ENCODE results near the gene VMAC.

VMAC gene

GRCh38 chr19:5932146-5932545 is 27.5 kb downstream of the VMAC start:
- H3K27me3 ChIP-seq (ENCODE audit: control insufficient read depth, insufficient read depth, low read length, poor library complexity, severe bottlenecking): no peaks in the 10 kb centered on the region
- no peaks in the 10 kb centered on the region for H3K9me3 ChIP-seq (ENCODE audit: control insufficient read depth, low read length)
- H3K4me1 ChIP-seq (ENCODE audit: control insufficient read depth, insufficient read depth, low read length): peaks cover 3% of the 10 kb centered on the region
- no peak overlapping the region for H3K4me3 ChIP-seq (ENCODE audit: insufficient read depth, low read depth, low read length)
- WGBS, 2 experiments: 95 to 97% methylated on average over 18 of the region's 18 CpGs
- H3K27ac ChIP-seq (ENCODE audit: insufficient read depth, low read depth, low read length, poor library complexity, severe bottlenecking): no peak overlapping the region
- peaks cover 30% of the 10 kb centered on the region for H3K36me3 ChIP-seq (ENCODE audit: control insufficient read depth, insufficient read depth, low read length)

GRCh38 chr19:5932609-5933262 is 28.1 kb downstream of the VMAC start:
- 94% methylated on average over 21 of the region's 21 CpGs for WGBS, 2 experiments

GRCh38 chr19:5933391-5934068 is 28.9 kb downstream of the VMAC start:
- H3K27me3 ChIP-seq (ENCODE audit: control insufficient read depth, insufficient read depth, low read length, poor library complexity, severe bottlenecking): no peaks in the 10 kb centered on the region
- no peak overlapping the region for H3K4me3 ChIP-seq (ENCODE audit: insufficient read depth, low read depth, low read length)
- H3K9me3 ChIP-seq (ENCODE audit: control insufficient read depth, low read length): no peaks in the 10 kb centered on the region
- peaks cover 3% of the 10 kb centered on the region for H3K4me1 ChIP-seq (ENCODE audit: control insufficient read depth, insufficient read depth, low read length)
- peaks cover 18% of the 10 kb centered on the region for H3K36me3 ChIP-seq (ENCODE audit: control insufficient read depth, insufficient read depth, low read length)
- H3K27ac ChIP-seq (ENCODE audit: insufficient read depth, low read depth, low read length, poor library complexity, severe bottlenecking): no peak overlapping the region
- WGBS, 2 experiments: 93% methylated on average over 20 of the region's 20 CpGs

More at GRCh38 chr19:5932609-5933262, 28.1 kb downstream of the VMAC start:
- Histone ChIP-seq H3K4me3 (ENCODE audit: insufficient read depth, low read depth, low read length) (no peak overlapping the region), H3K27ac (ENCODE audit: insufficient read depth, low read depth, low read length, poor library complexity, severe bottlenecking) (no peak overlapping the region), H3K36me3 (ENCODE audit: control insufficient read depth, insufficient read depth, low read length) (peaks cover 24% of the 10 kb centered on the region), H3K4me1 (ENCODE audit: control insufficient read depth, insufficient read depth, low read length) (peaks cover 3% of the 10 kb centered on the region), H3K9me3 (ENCODE audit: control insufficient read depth, low read length) (no peaks in the 10 kb centered on the region), H3K27me3 (ENCODE audit: control insufficient read depth, insufficient read depth, low read length, poor library complexity, severe bottlenecking) (no peaks in the 10 kb centered on the region)

DNA sequence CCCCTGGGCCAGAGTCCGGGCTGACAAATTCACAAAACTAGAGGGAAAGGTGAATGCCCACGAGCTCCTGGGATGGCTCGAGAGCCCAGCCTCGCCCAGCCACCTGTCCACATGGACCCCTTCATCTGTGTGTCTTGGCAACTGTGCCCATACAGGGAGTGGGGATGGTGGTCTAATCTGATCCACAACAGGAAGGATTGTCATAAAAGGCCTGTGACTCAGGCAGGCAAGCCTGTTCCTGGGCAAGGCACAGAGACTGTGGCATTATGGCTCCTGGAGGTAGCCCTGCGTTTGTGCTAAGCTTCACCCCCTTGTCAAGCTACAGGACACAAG is 29.4 kb downstream of the VMAC start:
- WGBS, 2 experiments: 93 to 94% methylated on average over 5 of the region's 5 CpGs
- no peaks in the 10 kb centered on the region for H3K9me3 ChIP-seq (ENCODE audit: control insufficient read depth, low read length)
- H3K27ac ChIP-seq (ENCODE audit: insufficient read depth, low read depth, low read length, poor library complexity, severe bottlenecking): no peak overlapping the region
- H3K36me3 ChIP-seq (ENCODE audit: control insufficient read depth, insufficient read depth, low read length): peaks cover 18% of the 10 kb centered on the region
- no peak overlapping the region for H3K4me3 ChIP-seq (ENCODE audit: insufficient read depth, low read depth, low read length)
- peaks cover 3% of the 10 kb centered on the region for H3K4me1 ChIP-seq (ENCODE audit: control insufficient read depth, insufficient read depth, low read length)
- no peaks in the 10 kb centered on the region for H3K27me3 ChIP-seq (ENCODE audit: control insufficient read depth, insufficient read depth, low read length, poor library complexity, severe bottlenecking)

GRCh38 chr19:5934774-5935472 is 30.3 kb downstream of the VMAC start:
- H3K4me3 ChIP-seq (ENCODE audit: insufficient read depth, low read depth, low read length): no peak overlapping the region
- 93 to 97% methylated on average over 16 of the region's 16 CpGs for whole genome bisulfite sequencing, 2 experiments
- H3K27ac ChIP-seq (ENCODE audit: insufficient read depth, low read depth, low read length, poor library complexity, severe bottlenecking): no peak overlapping the region

DNA sequence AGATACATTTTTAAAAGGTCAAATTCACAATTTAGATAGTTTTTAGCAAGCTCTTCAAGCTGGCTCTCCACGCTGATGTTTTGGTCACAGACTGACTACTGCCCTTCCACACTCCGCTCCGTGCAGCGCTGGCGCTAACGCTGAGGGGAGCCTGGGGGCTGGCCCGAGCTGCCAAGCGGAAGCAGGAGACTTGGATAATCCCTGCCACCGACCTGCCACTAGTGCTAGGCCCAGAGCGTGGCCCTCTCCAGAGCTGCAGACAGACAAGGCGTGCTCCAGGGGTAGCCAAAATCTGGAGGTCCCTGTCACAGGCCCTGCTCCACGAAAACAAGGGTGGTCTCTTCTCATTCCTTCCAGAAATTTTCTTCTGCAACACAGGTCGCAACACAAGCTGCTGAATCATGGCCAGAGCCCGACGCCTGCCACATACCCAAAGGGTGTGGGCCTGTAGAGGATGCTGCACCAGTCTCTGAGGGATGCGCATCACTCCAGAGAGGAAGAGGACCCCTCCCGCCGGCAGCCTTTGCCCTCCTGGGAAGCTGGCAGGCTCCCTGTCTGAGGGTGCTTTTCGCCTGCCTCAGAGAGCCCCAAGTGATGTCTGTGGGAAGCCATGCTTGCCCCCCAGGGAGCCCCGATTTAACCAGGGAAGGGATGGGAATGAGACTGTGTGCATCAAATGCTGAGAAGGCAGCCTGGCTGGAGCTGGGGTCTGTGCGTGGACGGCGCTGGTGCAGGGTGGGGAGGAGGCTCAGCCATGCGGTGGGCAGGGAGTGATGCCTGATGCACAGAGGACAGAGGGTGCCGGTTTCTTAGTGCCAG is 31.0 kb downstream of the VMAC start:
- Histone ChIP-seq H3K27ac (ENCODE audit: insufficient read depth, low read depth, low read length, poor library complexity, severe bottlenecking) (no peak overlapping the region), H3K4me1 (ENCODE audit: control insufficient read depth, insufficient read depth, low read length) (peaks cover 3% of the 10 kb centered on the region), H3K9me3 (ENCODE audit: control insufficient read depth, low read length) (no peaks in the 10 kb centered on the region), H3K27me3 (ENCODE audit: control insufficient read depth, insufficient read depth, low read length, poor library complexity, severe bottlenecking) (no peaks in the 10 kb centered on the region), H3K4me3 (ENCODE audit: insufficient read depth, low read depth, low read length) (no peak overlapping the region), H3K36me3 (ENCODE audit: control insufficient read depth, insufficient read depth, low read length) (peaks cover 17% of the 10 kb centered on the region)
- 95% methylated on average over 25 of the region's 25 CpGs for WGBS, 2 experiments

More at GRCh38 chr19:5934774-5935472, 30.3 kb downstream of the VMAC start:
- peaks cover 3% of the 10 kb centered on the region for H3K4me1 ChIP-seq (ENCODE audit: control insufficient read depth, insufficient read depth, low read length)
- peaks cover 15% of the 10 kb centered on the region for H3K36me3 ChIP-seq (ENCODE audit: control insufficient read depth, insufficient read depth, low read length)
- H3K27me3 ChIP-seq (ENCODE audit: control insufficient read depth, insufficient read depth, low read length, poor library complexity, severe bottlenecking): no peaks in the 10 kb centered on the region
- H3K9me3 ChIP-seq (ENCODE audit: control insufficient read depth, low read length): no peaks in the 10 kb centered on the region

- Histone ChIP-seq H3K9me3 (ENCODE audit: control insufficient read depth, low read length) (no peaks in the 10 kb centered on the region), H3K27me3 (ENCODE audit: control insufficient read depth, insufficient read depth, low read length, poor library complexity, severe bottlenecking) (no peaks in the 10 kb centered on the region), H3K27ac (ENCODE audit: insufficient read depth, low read depth, low read length, poor library complexity, severe bottlenecking) (no peak overlapping the region), H3K4me3 (ENCODE audit: insufficient read depth, low read depth, low read length) (no peak overlapping the region), H3K36me3 (ENCODE audit: control insufficient read depth, insufficient read depth, low read length) (peaks cover 11% of the 10 kb centered on the region), H3K4me1 (ENCODE audit: control insufficient read depth, insufficient read depth, low read length) (peaks cover 3% of the 10 kb centered on the region)
- WGBS, 2 experiments: 97% methylated on average over 9 of the region's 9 CpGs
Measured at GRCh38 chr19:5936292-5936592, 31.6 kb downstream of the VMAC start.

- no peaks in the 10 kb centered on the region for H3K27me3 ChIP-seq (ENCODE audit: control insufficient read depth, insufficient read depth, low read length, poor library complexity, severe bottlenecking)
- no peak overlapping the region for H3K27ac ChIP-seq (ENCODE audit: insufficient read depth, low read depth, low read length, poor library complexity, severe bottlenecking)
- no peak overlapping the region for H3K4me3 ChIP-seq (ENCODE audit: insufficient read depth, low read depth, low read length)
- peaks cover 10% of the 10 kb centered on the region for H3K4me1 ChIP-seq (ENCODE audit: control insufficient read depth, insufficient read depth, low read length)
- no peaks in the 10 kb centered on the region for H3K9me3 ChIP-seq (ENCODE audit: control insufficient read depth, low read length)
- 86 to 87% methylated on average over 10 of the region's 10 CpGs for WGBS, 2 experiments
- peaks cover 8% of the 10 kb centered on the region for H3K36me3 ChIP-seq (ENCODE audit: control insufficient read depth, insufficient read depth, low read length)
Measured at GRCh38 chr19:5937550-5937949, 32.9 kb downstream of the VMAC start.

GRCh38 chr19:5940260-5941208 is 35.9 kb downstream of the VMAC start:
- Histone ChIP-seq H3K27ac (ENCODE audit: insufficient read depth, low read depth, low read length, poor library complexity, severe bottlenecking) (no peak overlapping the region), H3K9me3 (ENCODE audit: control insufficient read depth, low read length) (no peaks in the 10 kb centered on the region), H3K36me3 (ENCODE audit: control insufficient read depth, insufficient read depth, low read length) (peaks cover 8% of the 10 kb centered on the region), H3K4me1 (ENCODE audit: control insufficient read depth, insufficient read depth, low read length) (peaks cover 7% of the 10 kb centered on the region), H3K4me3 (ENCODE audit: insufficient read depth, low read depth, low read length) (no peak overlapping the region), H3K27me3 (ENCODE audit: control insufficient read depth, insufficient read depth, low read length, poor library complexity, severe bottlenecking) (no peaks in the 10 kb centered on the region)
- whole genome bisulfite sequencing, 2 experiments: 96 to 97% methylated on average over 21 of the region's 21 CpGs
